K562 (cell line): ENCODE measurements around the gene KIR2DL4.
"Not testable (repeated sequence)": the region's sequence is repeated elsewhere in the genome, so short reads cannot be mapped to it uniquely, and the experiment has no call there.

Experiments used
- CBX8 ChIP-seq: fragments of 200-600 bp; sonication (generic); IDR thresholded peaks from 2 replicates; pipeline ENCODE4 v1.6.1; 2012; ENCODE audit warnings: borderline replicate concordance, mixed run types, low read depth, mild to moderate bottlenecking, moderate library complexity, mixed read lengths, low read length, control low read depth, inconsistent platforms; ENCODE audit not compliant: poor library complexity, severe bottlenecking; ENCODE audit errors: extremely low read depth
- CHD4 ChIP-seq: fragments of 200-600 bp; sonication (generic); IDR thresholded peaks from 3 replicates; pipeline ENCODE4 v1.6.1; 2012; ENCODE audit warnings: low read depth, mild to moderate bottlenecking, mixed read lengths, low read length, inconsistent platforms; ENCODE audit not compliant: insufficient read depth, insufficient replicate concordance, poor library complexity, severe bottlenecking
- SRSF7 ChIP-seq: fragments of 200-400 bp; formaldehyde crosslinking; optimal IDR thresholded peaks from 2 replicates; pipeline ENCODE3; 2017; ENCODE audit warnings: mild to moderate bottlenecking, low read depth, low read length
- ZNF165 ChIP-seq: fragments of 250-450 bp; sonication (Bioruptor Pico); IDR thresholded peaks from 2 replicates; pipeline ENCODE4 v1.4.0; 2020; ENCODE audit warnings: borderline replicate concordance
- ZNF408 ChIP-seq: fragments of 250-450 bp; sonication (Bioruptor Pico); IDR thresholded peaks from 2 replicates; pipeline ENCODE4 v1.4.0; 2020; ENCODE audit warnings: low read depth, mild to moderate bottlenecking, moderate library complexity
- TF ChIP-seq, protein P1 (sequence below): fragments of 250-450 bp; sonication (Bioruptor Pico); IDR thresholded peaks from 2 replicates; pipeline ENCODE4 v1.6.1; 2021; ENCODE audit warnings: mild to moderate bottlenecking
- TF ChIP-seq, protein P2 (sequence below), 3 experiments: IDR thresholded peaks in 2 of 3; conservative IDR thresholded peaks in 1 of 3; 2 replicates each; pipeline ENCODE4 v1.5.1; 2011 to 2012; ENCODE audit warnings: low read length in 3 of 3, mild to moderate bottlenecking in 3 of 3, control low read depth in 2 of 3, improper control_type of control experiment in 1 of 3, inconsistent platforms in 1 of 3, low read depth in 1 of 3, mixed read lengths in 1 of 3, moderate library complexity in 1 of 3; ENCODE audit not compliant: insufficient read depth in 2 of 3

DNA sequence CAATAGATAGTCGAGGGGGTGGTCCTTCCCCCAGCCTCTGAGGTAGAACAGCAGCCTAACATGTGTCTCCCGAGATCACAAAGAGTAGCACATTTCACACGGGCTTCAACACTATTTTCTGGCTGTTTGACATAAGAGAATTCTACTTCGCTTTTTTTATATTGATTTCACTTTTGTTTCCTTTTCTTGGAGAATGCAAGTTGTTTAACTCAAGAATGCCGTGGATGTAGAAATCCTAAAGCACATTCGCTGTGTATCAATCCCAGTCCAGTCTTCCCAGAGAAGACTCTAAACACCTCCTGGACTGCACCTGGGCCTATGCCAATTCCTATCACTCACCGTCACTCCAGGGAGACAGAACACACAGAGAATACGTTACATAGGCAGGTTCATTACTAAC lies 24.7 kb downstream of the KIR2DL4 start:
- not testable (repeated sequence) for TF ChIP-seq CBX8; CHD4; SRSF7; ZNF165 (CRISPR knock-in tag); ZNF408 (CRISPR knock-in tag)
- TF ChIP-seq, protein P1, sequence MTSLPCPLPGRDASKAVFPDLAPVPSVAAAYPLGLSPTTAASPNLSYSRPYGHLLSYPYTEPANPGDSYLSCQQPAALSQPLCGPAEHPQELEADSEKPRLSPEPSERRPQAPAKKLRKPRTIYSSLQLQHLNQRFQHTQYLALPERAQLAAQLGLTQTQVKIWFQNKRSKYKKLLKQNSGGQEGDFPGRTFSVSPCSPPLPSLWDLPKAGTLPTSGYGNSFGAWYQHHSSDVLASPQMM (CRISPR knock-in tag), result not testable (repeated sequence)
- TF ChIP-seq, protein P2, sequence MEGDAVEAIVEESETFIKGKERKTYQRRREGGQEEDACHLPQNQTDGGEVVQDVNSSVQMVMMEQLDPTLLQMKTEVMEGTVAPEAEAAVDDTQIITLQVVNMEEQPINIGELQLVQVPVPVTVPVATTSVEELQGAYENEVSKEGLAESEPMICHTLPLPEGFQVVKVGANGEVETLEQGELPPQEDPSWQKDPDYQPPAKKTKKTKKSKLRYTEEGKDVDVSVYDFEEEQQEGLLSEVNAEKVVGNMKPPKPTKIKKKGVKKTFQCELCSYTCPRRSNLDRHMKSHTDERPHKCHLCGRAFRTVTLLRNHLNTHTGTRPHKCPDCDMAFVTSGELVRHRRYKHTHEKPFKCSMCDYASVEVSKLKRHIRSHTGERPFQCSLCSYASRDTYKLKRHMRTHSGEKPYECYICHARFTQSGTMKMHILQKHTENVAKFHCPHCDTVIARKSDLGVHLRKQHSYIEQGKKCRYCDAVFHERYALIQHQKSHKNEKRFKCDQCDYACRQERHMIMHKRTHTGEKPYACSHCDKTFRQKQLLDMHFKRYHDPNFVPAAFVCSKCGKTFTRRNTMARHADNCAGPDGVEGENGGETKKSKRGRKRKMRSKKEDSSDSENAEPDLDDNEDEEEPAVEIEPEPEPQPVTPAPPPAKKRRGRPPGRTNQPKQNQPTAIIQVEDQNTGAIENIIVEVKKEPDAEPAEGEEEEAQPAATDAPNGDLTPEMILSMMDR (IDR thresholded peaks at IDR 0.05 in 2 of 3, conservative IDR thresholded peaks at IDR 0.05 in 1 of 3; ENCODE audit: insufficient read depth in 2 of 3, low read depth in 1 of 3, low read length in 3 of 3), result not testable (repeated sequence)
